A549 (cell line): ENCODE results near the gene BCL2. TPM values are rescaled to one million over a fixed set of nuclear protein-coding genes. Genes with fewer than 3 reads are reported as not detected.
A peak's percentile ranks its signal among the peaks of the same experiment; 100 is the strongest.

Experiments used
- ATAC-seq, 2 experiments: fragments of 200-7000 bp in 1 of 2; fragments of >200 bp in 1 of 2; cut with Nextera tagmentation in 1 of 2; cut with Tn5 transposase in 1 of 2; 3 replicates each; pipeline versions ENCODE4 v1.8.0 to v1.9.1; 2018 to 2020; ENCODE audit warnings: mild to moderate bottlenecking in 1 of 2, moderate library complexity in 1 of 2
- CTCF ChIA-PET: fragments of 300-600 bp; sonication (Branson Sonifier 250); formaldehyde crosslinking; extraction: SDS; loops from one replicate; lab custom pipeline; 2021; ENCODE audit warnings: antibody characterized with exemption, inconsistent platforms; lab: Yijun Ruan, JAX
- POLR2A ChIA-PET: fragments of 350-600 bp; formaldehyde crosslinking; extraction: SDS; loops from one replicate; lab custom pipeline; 2021; ENCODE audit warnings: antibody characterized with exemption, inconsistent platforms; lab: Yijun Ruan, JAX
- DNase-seq, 2 experiments: peaks; one replicate each; pipeline versions ENCODE4 v3.0.0 to v3.0.0-alpha.2; 2011 to 2016; ENCODE audit warnings: low read depth in 1 of 2, low spot score in 1 of 2
- FAIRE-seq: peaks from 2 replicates; lab custom pipeline; 2011; peaks lifted over from hg19 to GRCh38; lab: Jason Lieb, UNC
- H3K27ac ChIP-seq, 2 experiments: fragments of >200 bp; sonication (Bioruptor Twin); formaldehyde crosslinking; 3 replicates each; pipeline ENCODE4 v1.5.1; 2016 to 2017
- H3K4me1 ChIP-seq: fragments of >200 bp; sonication (Bioruptor Twin); formaldehyde crosslinking; 3 replicates; pipeline ENCODE4 v1.6.1; 2016
- H3K4me2 ChIP-seq: fragments of >200 bp; sonication (Bioruptor Twin); formaldehyde crosslinking; 3 replicates; pipeline ENCODE4 v1.6.1; 2016
- H3K4me3 ChIP-seq: fragments of >200 bp; sonication (Bioruptor Twin); formaldehyde crosslinking; 3 replicates; pipeline ENCODE4 v1.5.1; 2016
- H3K9me3 ChIP-seq: fragments of >200 bp; sonication (Bioruptor Twin); formaldehyde crosslinking; 3 replicates; pipeline ENCODE4 v1.6.1; 2016
- ATOH8 ChIP-seq: fragments of 250-450 bp; sonication (Bioruptor Pico); IDR thresholded peaks from 2 replicates; pipeline ENCODE4 v1.5.0; 2020; ENCODE audit warnings: low read depth, mild to moderate bottlenecking, moderate library complexity
- BHLHE40 ChIP-seq: IDR thresholded peaks from 2 replicates; pipeline ENCODE4 v1.6.1; 2012; ENCODE audit warnings: low read depth, low read length, inconsistent platforms
- CEBPB ChIP-seq, 2 experiments: fragments of >200 bp in 1 of 2; sonication (Bioruptor Twin) in 1 of 2; formaldehyde crosslinking in 1 of 2; IDR thresholded peaks; 2 replicates each; pipeline ENCODE4 v1.6.1; 2012 to 2016
- CHD4 ChIP-seq: fragments of 200-600 bp; sonication (generic); IDR thresholded peaks from 2 replicates; pipeline ENCODE4 v1.6.1; 2016; ENCODE audit warnings: antibody characterized with exemption, mild to moderate bottlenecking, borderline replicate concordance
- EHMT2 ChIP-seq: fragments of 200-600 bp; sonication (generic); IDR thresholded peaks from 2 replicates; pipeline ENCODE4 v1.6.1; 2016; ENCODE audit warnings: antibody characterized with exemption, low read depth, mild to moderate bottlenecking, moderate library complexity
- EP300 ChIP-seq, 2 experiments: fragments of >200 bp; sonication (Bioruptor Twin); formaldehyde crosslinking; IDR thresholded peaks; 2 replicates in 1 of 2; 3 replicates in 1 of 2; pipeline ENCODE4 v1.6.1; 2016 to 2017
- HES2 ChIP-seq: fragments of >200 bp; sonication (Bioruptor Twin); formaldehyde crosslinking; IDR thresholded peaks from 2 replicates; pipeline ENCODE4 v1.6.1; 2016
- JUN ChIP-seq, 2 experiments: fragments of >200 bp; sonication (Bioruptor Twin); formaldehyde crosslinking; IDR thresholded peaks; 2 replicates in 1 of 2; 3 replicates in 1 of 2; pipeline ENCODE4 v1.6.1; 2016 to 2017
- MAFK ChIP-seq: fragments of 450-650 bp; IDR thresholded peaks from 2 replicates; pipeline ENCODE4 v1.6.1; 2014; ENCODE audit not compliant: partially characterized antibody
- MAZ ChIP-seq: fragments of 150-350 bp; IDR thresholded peaks from 2 replicates; pipeline ENCODE4 v1.6.1; 2014; ENCODE audit warnings: antibody characterized with exemption, low read depth, low read length, borderline replicate concordance
- MYC ChIP-seq: IDR thresholded peaks from 2 replicates; pipeline ENCODE4 v1.6.1; 2012; ENCODE audit warnings: mild to moderate bottlenecking, inconsistent platforms, low read length, improper control_type of control experiment, borderline replicate concordance
- PBX3 ChIP-seq: IDR thresholded peaks from 2 replicates; pipeline ENCODE4 v1.6.1; 2012
- POLR2AphosphoS2 ChIP-seq: conservative IDR thresholded peaks from 2 replicates; pipeline ENCODE4 v1.6.1; 2012; ENCODE audit warnings: low read length, improper control_type of control experiment, inconsistent platforms
- RARB ChIP-seq: fragments of 250-450 bp; sonication (Bioruptor Pico); IDR thresholded peaks from 2 replicates; pipeline ENCODE4 v1.8.0; 2021; ENCODE audit warnings: mild to moderate bottlenecking, moderate library complexity
- RCOR1 ChIP-seq: fragments of 150-350 bp; IDR thresholded peaks from 2 replicates; pipeline ENCODE4 v1.6.1; 2014; ENCODE audit warnings: antibody characterized with exemption, low read length, low read depth
- TFCP2L1 ChIP-seq: fragments of 250-450 bp; sonication (Bioruptor Pico); IDR thresholded peaks from 2 replicates; pipeline ENCODE4 v1.5.0; 2021; ENCODE audit warnings: mild to moderate bottlenecking
- ZSCAN20 ChIP-seq: fragments of 250-450 bp; sonication (Bioruptor Pico); IDR thresholded peaks from 2 replicates; pipeline ENCODE4 v1.8.0; 2022; ENCODE audit warnings: mild to moderate bottlenecking, moderate library complexity
- WGBS: methylation state at CpG from one replicate; pipeline ENCODE4 v1.1.6; 2017; ENCODE audit errors: missing lambda C conversion rate; 5-methylcytosine and 5-hydroxymethylcytosine counted together
- polyA plus RNA-seq, 4 experiments: library from polyadenylated mRNA; depleted of rRNA in 3 of 4; stranded (reverse); fragments of >200 nt; fragmentation: RNase III in 1 of 4; extraction: RNeasy Plus Mini Kit Qiagen cat#74134 plus additional on column Dnase treatment in 1 of 4; gene quantifications; 2 replicates in 3 of 4; 3 replicates in 1 of 4; pipeline ENCODE4 v1.2.3, GENCODE V29; 2011 to 2017
- TF ChIP-seq, protein P1 (sequence below): fragments of 250-450 bp; sonication (Bioruptor Pico); IDR thresholded peaks from 2 replicates; pipeline ENCODE4 v1.5.0; 2021; ENCODE audit warnings: mild to moderate bottlenecking, moderate library complexity, borderline replicate concordance

The BCL2 gene
- polyA plus RNA-seq, 2 of the 4 experiments (the other 2 are of a cell fraction): 0.50 to 0.61 TPM

- no peak overlapping the region for H3K4me2 ChIP-seq
- no peaks in the 10 kb centered on the region for H3K4me1 ChIP-seq
- POLR2A ChIA-PET: no interaction called here
- CTCF ChIA-PET: no interaction called here
- TF ChIP-seq RCOR1 (no peak), RARB (CRISPR knock-in tag) (no peak), CEBPB (IDR thresholded peaks at IDR 0.05) (no peak), MAZ (no peak), JUN (IDR thresholded peaks at IDR 0.05) (no peak), MYC (no peak), CHD4 (no peak), ATOH8 (CRISPR knock-in tag) (no peak), ZSCAN20 (no peak)
- TF ChIP-seq, protein P1, sequence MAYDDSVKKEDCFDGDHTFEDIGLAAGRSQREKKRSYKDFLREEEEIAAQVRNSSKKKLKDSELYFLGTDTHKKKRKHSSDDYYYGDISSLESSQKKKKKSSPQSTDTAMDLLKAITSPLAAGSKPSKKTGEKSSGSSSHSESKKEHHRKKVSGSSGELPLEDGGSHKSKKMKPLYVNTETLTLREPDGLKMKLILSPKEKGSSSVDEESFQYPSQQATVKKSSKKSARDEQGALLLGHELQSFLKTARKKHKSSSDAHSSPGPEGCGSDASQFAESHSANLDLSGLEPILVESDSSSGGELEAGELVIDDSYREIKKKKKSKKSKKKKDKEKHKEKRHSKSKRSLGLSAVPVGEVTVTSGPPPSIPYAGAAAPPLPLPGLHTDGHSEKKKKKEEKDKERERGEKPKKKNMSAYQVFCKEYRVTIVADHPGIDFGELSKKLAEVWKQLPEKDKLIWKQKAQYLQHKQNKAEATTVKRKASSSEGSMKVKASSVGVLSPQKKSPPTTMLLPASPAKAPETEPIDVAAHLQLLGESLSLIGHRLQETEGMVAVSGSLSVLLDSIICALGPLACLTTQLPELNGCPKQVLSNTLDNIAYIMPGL (CRISPR knock-in tag): no peak
- no peak overlapping the region for H3K4me3 ChIP-seq
- H3K9me3 ChIP-seq: no peaks in the 10 kb centered on the region
- DNase-seq: no peak
- WGBS: 29% methylated on average over 5 of the region's 5 CpGs
- no peak for ATAC-seq
- FAIRE-seq: no peak
- H3K27ac ChIP-seq: no peak overlapping the region
Observed at GRCh38 chr18:63299837-63300745, 19.5 kb downstream of the BCL2 start.

DNA sequence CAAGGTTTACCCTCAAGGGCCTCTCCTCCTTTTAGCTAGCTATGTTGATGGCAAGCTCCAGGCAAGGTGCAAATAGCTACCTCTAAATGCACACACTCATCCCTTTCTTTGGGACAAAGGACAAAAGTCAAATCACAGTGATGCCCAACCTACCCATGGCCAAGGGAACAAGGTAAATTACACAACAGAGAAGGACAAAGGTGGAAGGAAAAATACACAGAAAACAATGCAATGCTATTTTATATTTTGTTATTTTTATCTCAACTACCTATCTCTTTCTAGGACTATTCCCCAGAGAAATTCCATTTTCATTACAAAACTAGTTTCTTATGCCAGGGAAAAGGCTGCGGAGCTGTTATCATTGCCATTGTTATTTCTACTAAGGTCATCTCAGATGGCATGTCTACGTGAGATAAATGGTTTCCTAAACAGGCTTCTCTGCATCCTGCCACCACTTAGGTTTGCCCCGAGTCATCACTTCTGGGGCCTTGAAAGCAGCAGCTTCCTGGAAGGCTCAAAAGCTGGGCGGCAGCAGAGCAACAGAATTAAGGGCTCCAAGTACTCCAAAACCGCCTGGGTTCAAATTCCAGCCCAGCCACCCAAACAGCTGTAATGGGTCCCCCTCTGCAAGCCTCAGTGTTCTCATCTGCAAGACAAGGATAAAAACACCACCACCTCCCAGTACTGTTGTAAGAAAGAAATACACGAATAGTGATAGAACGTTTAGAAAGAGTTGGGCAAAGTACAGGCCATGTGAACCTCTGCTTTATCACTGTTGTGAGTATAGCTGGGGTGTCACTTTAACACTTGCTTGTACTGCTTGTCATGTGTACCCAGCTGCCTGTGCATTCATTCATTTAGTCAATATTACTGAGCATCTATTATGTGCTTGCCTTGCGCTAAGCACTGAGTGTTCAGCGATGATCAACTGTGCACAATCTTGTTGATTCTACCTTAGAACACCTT lies 20.9 kb downstream of the BCL2 start:
- Histone ChIP-seq H3K4me2 (no peak overlapping the region), H3K9me3 (no peaks in the 10 kb centered on the region), H3K4me1 (no peaks in the 10 kb centered on the region), H3K27ac (no peak overlapping the region), H3K4me3 (no peak overlapping the region)
- DNase-seq (no peak), ATAC-seq (no peak), FAIRE-seq (no peak)
- ChIA-PET CTCF (interaction anchor here (1.6 kb wide), 1 partner anchor 24 kb away, joined by 4 read pairs; no protein-coding TSS in a partner anchor), POLR2A (no interaction called here)
- WGBS: 76% methylated on average over 7 of the region's 9 CpGs
- TF ChIP-seq JUN (IDR thresholded peaks at IDR 0.05) (no peak), MAFK (peak; percentile 15), POLR2AphosphoS2 (no peak), PBX3 (no peak)

DNA sequence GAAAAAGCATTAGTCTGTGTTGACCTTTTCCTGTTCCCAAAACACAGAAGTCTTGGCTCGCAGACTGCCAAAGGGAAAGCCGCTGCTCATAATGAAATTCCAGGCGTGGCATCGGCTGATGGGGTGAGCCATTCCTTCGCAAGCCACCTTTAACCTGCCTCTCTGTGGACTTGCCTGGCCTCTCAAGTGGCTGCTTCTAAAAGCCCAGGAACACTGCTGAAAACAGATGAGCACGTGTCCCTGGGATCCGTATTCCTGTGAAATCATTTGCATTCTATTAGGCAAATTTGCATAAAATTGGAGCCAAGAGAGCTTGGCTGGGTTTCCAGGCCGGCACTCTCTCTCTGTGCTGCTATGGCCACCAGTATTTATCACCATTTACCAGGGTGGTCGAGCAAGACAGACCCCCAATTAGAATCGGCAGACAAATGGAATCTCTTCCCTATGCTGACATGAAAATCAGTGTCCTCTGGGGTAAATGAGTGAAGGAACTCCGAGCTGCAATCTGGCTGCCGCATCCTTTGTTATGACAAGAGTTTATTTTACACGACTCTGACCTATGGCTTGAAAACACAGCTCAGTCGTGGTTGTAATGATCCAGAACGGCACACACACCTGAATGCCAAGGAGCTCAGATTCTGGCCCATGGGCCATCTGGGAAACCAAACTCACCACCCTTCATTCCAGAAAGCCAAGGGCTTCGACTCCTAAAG lies 21.7 kb downstream of the BCL2 start:
- no peaks in the 10 kb centered on the region for H3K4me1 ChIP-seq
- CTCF ChIA-PET: interaction anchor here (1.6 kb wide), 1 partner anchor 25 kb away, joined by 4 read pairs; no protein-coding TSS in a partner anchor
- TF ChIP-seq, protein P1 (CRISPR knock-in tag): no peak
- no peak for TF ChIP-seq MAZ
- TF ChIP-seq EP300 (IDR thresholded peaks at IDR 0.05): no peak
- TF ChIP-seq BHLHE40: no peak
- no peak for TF ChIP-seq TFCP2L1
- no peak for TF ChIP-seq EHMT2
- TF ChIP-seq HES2: no peak

More for the DNA sequence above, 21.7 kb downstream of the BCL2 start:
- Histone ChIP-seq H3K4me3 (no peak overlapping the region), H3K9me3 (no peaks in the 10 kb centered on the region), H3K4me2 (no peak overlapping the region), H3K27ac (no peak overlapping the region)
- FAIRE-seq (no peak), ATAC-seq (no peak), DNase-seq (no peak)
- WGBS: 41% methylated on average over 15 of the region's 16 CpGs
- POLR2A ChIA-PET: no interaction called here
